ENCODE measurements around the gene RABGAP1L.

DNA sequence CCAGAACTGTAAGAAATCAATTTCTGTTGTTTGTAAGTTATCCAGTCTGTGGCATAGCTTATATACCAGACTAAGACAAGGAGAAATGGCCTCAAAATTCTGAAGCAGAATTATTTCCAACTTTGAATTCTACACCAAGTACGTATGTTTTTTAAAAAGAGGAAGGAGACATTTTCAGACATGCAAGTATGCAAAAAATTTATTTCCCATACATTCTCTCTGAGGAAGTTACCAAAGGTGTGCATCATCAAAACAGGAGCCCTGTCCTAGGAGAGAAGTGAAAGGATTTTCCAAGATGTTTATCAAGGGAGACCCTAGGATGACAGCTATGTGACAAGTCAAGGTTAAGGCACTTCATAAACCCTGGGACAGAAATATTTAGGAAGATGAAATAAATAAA, 49.3 kb upstream of the RABGAP1L start:
- no peak for TF ChIP-seq POLR2AphosphoS5 (IDR thresholded peaks at IDR 0.05; ENCODE audit: low read depth, low read length)
- TF ChIP-seq POLR2A (IDR thresholded peaks at IDR 0.05; ENCODE audit: low read depth, low read length): no peak
- no peak for TF ChIP-seq TAF1 (IDR thresholded peaks at IDR 0.05; ENCODE audit: borderline replicate concordance, low read depth, low read length)

Data from GM12892 (cell line).